ENCODE results near the gene ZNF175. TPM values are rescaled to one million over a fixed set of nuclear protein-coding genes. Genes with fewer than 3 reads are reported as not detected.

Gene ZNF175
- total and polyA plus RNA-seq, 2 experiments from 2014 or later: 2.3 to 6.3 TPM

- no peak for TF ChIP-seq ZNF462 (CRISPR knock-in tag; IDR thresholded peaks at IDR 0.05)
- TF ChIP-seq EZH2phosphoT487 (IDR thresholded peaks at IDR 0.05; ENCODE audit: unreplicated experiment): no peak
Measured at GRCh38 chr19:51531349-51532315, 39.5 kb upstream of the ZNF175 start, which contains the start of gene SIGLEC6 (continued).

GRCh38 chr19:51535535-51535934, 35.5 kb upstream of the ZNF175 start:
- peaks cover 85% of the 10 kb centered on the region for H3K9me3 Mint-ChIP-seq
- Histone ChIP-seq H3K9me2 (ENCODE audit: insufficient read depth) (no peaks in the 10 kb centered on the region), H3K4me3 (no peak overlapping the region), H3F3A (replicated peaks; ENCODE audit: low read depth) (no peaks in the 10 kb centered on the region), H3K27ac (ENCODE audit: low read depth) (no peak overlapping the region), H4K20me1 (replicated peaks; ENCODE audit: insufficient read depth) (no peaks in the 10 kb centered on the region), H3K4me2 (no peak overlapping the region), H3K79me2 (replicated peaks; ENCODE audit: insufficient read depth) (no peaks in the 10 kb centered on the region), H2AFZ (no peak overlapping the region), H3K27me3 (ENCODE audit: insufficient read depth) (no peaks in the 10 kb centered on the region), H3K4me1 (ENCODE audit: insufficient read depth) (no peaks in the 10 kb centered on the region; the same call in 1 of the 2 replicates), H3K36me3 (ENCODE audit: insufficient read depth) (no peaks in the 10 kb centered on the region)
- H3K4me1 Mint-ChIP-seq: no peaks in the 10 kb centered on the region
- H3K36me3 Mint-ChIP-seq (ENCODE audit: low read depth): no peaks in the 10 kb centered on the region; the same call in 1 of the 3 replicates
- H3K27me3 Mint-ChIP-seq (ENCODE audit: insufficient read depth, low read depth, poor library complexity): peaks cover 1% of the 10 kb centered on the region
- no peak for DNase-seq (ENCODE audit: low spot score)
- no peak overlapping the region for H3K27ac Mint-ChIP-seq
- H3K4me3 Mint-ChIP-seq: no peak overlapping the region
- TF ChIP-seq POLR2AphosphoS5 (IDR thresholded peaks at IDR 0.05; ENCODE audit: low read depth) (no peak), JUNB (IDR thresholded peaks at IDR 0.05; ENCODE audit: unreplicated experiment) (no peak), ZNF462 (CRISPR knock-in tag; IDR thresholded peaks at IDR 0.05) (no peak), EZH2 (IDR thresholded peaks at IDR 0.05; ENCODE audit: low read depth, unreplicated experiment) (no peak), ZNF331 (CRISPR knock-in tag; IDR thresholded peaks at IDR 0.05; ENCODE audit: low read depth) (no peak), EZH2phosphoT487 (IDR thresholded peaks at IDR 0.05; ENCODE audit: unreplicated experiment) (no peak), STAT1 (IDR thresholded peaks at IDR 0.05; ENCODE audit: unreplicated experiment) (no peak)
- no peak for ATAC-seq
